Mesenchymal stem cell (in vitro differentiated cells and primary cell): Measurements from ENCODE around the gene LIN28B. TPM values are rescaled to one million over a fixed set of nuclear protein-coding genes. Genes with fewer than 3 reads are reported as not detected.

Experiments
- DNase-seq: peaks from one replicate; pipeline ENCODE4 v3.0.0-alpha.2; 2013
- H2AFZ ChIP-seq: one replicate; pipeline ENCODE4 v1.6.1; 2013; ENCODE audit warnings: low read depth, mild to moderate bottlenecking, control low read depth, inconsistent platforms, low read length, moderate library complexity
- H2AK5ac ChIP-seq: 2 replicates; pipeline ENCODE4 v1.6.1; 2013; ENCODE audit warnings: low read length, moderate library complexity, mild to moderate bottlenecking, inconsistent platforms; ENCODE audit not compliant: severe bottlenecking
- H2BK120ac ChIP-seq: one replicate; pipeline ENCODE4 v1.6.1; 2013; ENCODE audit warnings: low read depth, mild to moderate bottlenecking, inconsistent platforms, low read length, moderate library complexity
- H2BK12ac ChIP-seq, 2 experiments: one replicate each; pipeline ENCODE4 v1.6.1; 2013; ENCODE audit warnings: inconsistent platforms in 2 of 2, low read length in 2 of 2, mild to moderate bottlenecking in 2 of 2, moderate library complexity in 2 of 2, control low read depth in 1 of 2
- H2BK15ac ChIP-seq: one replicate; pipeline ENCODE4 v1.6.1; 2013; ENCODE audit warnings: mild to moderate bottlenecking, low read depth, inconsistent platforms; ENCODE audit not compliant: poor library complexity, severe bottlenecking
- H2BK5ac ChIP-seq: 2 replicates; pipeline ENCODE4 v1.6.1; 2013; ENCODE audit warnings: low read depth, mild to moderate bottlenecking, low read length, control low read depth, inconsistent platforms; ENCODE audit not compliant: poor library complexity, severe bottlenecking
- H3K14ac ChIP-seq, 2 experiments: one replicate each; pipeline ENCODE4 v1.6.1; 2013; ENCODE audit warnings: inconsistent platforms in 2 of 2, low read length in 2 of 2, control low read depth in 1 of 2, mild to moderate bottlenecking in 1 of 2, moderate library complexity in 1 of 2
- H3K18ac ChIP-seq, 2 experiments: one replicate each; pipeline ENCODE4 v1.6.1; 2013; ENCODE audit warnings: inconsistent platforms in 2 of 2, low read length in 2 of 2, control low read depth in 1 of 2, low read depth in 1 of 2, mild to moderate bottlenecking in 1 of 2
- H3K23ac ChIP-seq, 2 experiments: one replicate each; pipeline ENCODE4 v1.6.1; 2013; ENCODE audit warnings: inconsistent platforms in 2 of 2, low read length in 2 of 2, mild to moderate bottlenecking in 2 of 2, moderate library complexity in 2 of 2, control low read depth in 1 of 2
- H3K27ac ChIP-seq: 2 replicates; pipeline ENCODE4 v1.5.1; 2013; ENCODE audit warnings: mild to moderate bottlenecking, moderate library complexity, low read length, control low read depth, inconsistent platforms; ENCODE audit not compliant: poor library complexity, severe bottlenecking
- H3K27me3 ChIP-seq, 2 experiments: 2 replicates each; pipeline versions ENCODE4 v1.6.1 to v1.7.0; 2013; ENCODE audit warnings: low read length in 2 of 2, mild to moderate bottlenecking in 2 of 2, moderate library complexity in 2 of 2, control low read depth in 1 of 2, inconsistent platforms in 1 of 2; ENCODE audit not compliant: control insufficient read depth in 1 of 2, insufficient read depth in 1 of 2
- H3K36me3 ChIP-seq, 2 experiments: 2 replicates each; pipeline versions ENCODE4 v1.6.1 to v1.7.0; 2013; ENCODE audit warnings: low read length in 2 of 2, control low read depth in 1 of 2, inconsistent platforms in 1 of 2, low read depth in 1 of 2, mild to moderate bottlenecking in 1 of 2; ENCODE audit not compliant: insufficient read depth in 2 of 2, control insufficient read depth in 1 of 2
- H3K4ac ChIP-seq, 2 experiments: one replicate each; pipeline ENCODE4 v1.6.1; 2013; ENCODE audit warnings: inconsistent platforms in 2 of 2, low read length in 2 of 2, mild to moderate bottlenecking in 2 of 2, moderate library complexity in 2 of 2, control low read depth in 1 of 2, low read depth in 1 of 2
- H3K4me1 ChIP-seq: 2 replicates; pipeline ENCODE4 v1.6.1; 2013; ENCODE audit warnings: low read depth, low read length, control low read depth; ENCODE audit not compliant: control insufficient read depth, insufficient read depth
- H3K4me2 ChIP-seq: 2 replicates; pipeline ENCODE4 v1.6.1; 2013; ENCODE audit warnings: low read length, mild to moderate bottlenecking, inconsistent platforms; ENCODE audit not compliant: poor library complexity, severe bottlenecking
- H3K4me3 ChIP-seq, 2 experiments: 2 replicates each; pipeline versions ENCODE4 v1.5.1 to v1.7.0; 2013; ENCODE audit warnings: low read length in 2 of 2, mild to moderate bottlenecking in 2 of 2, control low read depth in 1 of 2, low read depth in 1 of 2; ENCODE audit not compliant: insufficient read depth in 1 of 2
- H3K79me1 ChIP-seq: replicated peaks from 2 replicates; pipeline ENCODE4 v1.6.1; 2013; ENCODE audit warnings: mild to moderate bottlenecking, control low read depth, low read length, inconsistent platforms; ENCODE audit not compliant: poor library complexity, severe bottlenecking
- H3K9ac ChIP-seq: 2 replicates; pipeline ENCODE4 v1.7.0; 2013; ENCODE audit warnings: mild to moderate bottlenecking, low read length, moderate library complexity
- H3K9me3 ChIP-seq: 2 replicates; pipeline ENCODE4 v1.7.0; 2013; ENCODE audit warnings: mild to moderate bottlenecking, low read length; ENCODE audit not compliant: control insufficient read depth
- H4K8ac ChIP-seq: one replicate; pipeline ENCODE4 v1.6.1; 2013; ENCODE audit warnings: inconsistent platforms, mild to moderate bottlenecking, low read length, moderate library complexity
- H4K91ac ChIP-seq: one replicate; pipeline ENCODE4 v1.6.1; 2013; ENCODE audit warnings: mild to moderate bottlenecking, low read length, inconsistent platforms
- WGBS: methylation state at CpG from one replicate; pipeline ENCODE4 v1.1.7; 2013; ENCODE audit warnings: mixed read lengths; 5-methylcytosine and 5-hydroxymethylcytosine counted together
- small RNA-seq: library from polyadenylated mRNA; stranded (forward); fragments of <200 nt; extraction: miRNeasy Mini kit (QIAGEN cat#:217004); gene quantifications from one replicate; pipeline ENCODE3, GENCODE V24; 2013; ENCODE audit warnings: low read depth

LIN28B gene

DNA sequence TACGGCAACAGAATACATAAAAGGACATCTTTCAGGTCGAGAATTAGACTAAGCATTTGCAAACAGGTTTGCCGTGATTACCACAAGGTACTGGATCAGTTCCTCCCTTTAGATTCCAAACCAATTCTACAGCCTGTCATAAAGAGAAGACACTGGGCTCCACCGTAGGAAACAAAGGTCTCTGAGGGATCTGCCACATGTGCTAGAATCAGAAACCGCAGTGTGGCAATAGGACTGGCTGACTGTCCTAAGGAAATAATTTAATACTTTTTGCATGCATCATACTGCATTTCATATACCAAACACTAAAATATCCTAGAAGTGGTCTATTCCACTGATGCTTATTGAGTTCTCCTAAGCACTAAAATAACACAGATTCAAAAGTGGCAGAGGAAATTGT lies 163.7 kb downstream of the LIN28B start:
- Histone ChIP-seq H3K23ac (no peak overlapping the region), H3K9ac (no peak overlapping the region), H3K4me3 (no peak overlapping the region), H3K4ac (no peak overlapping the region), H3K27ac (no peak overlapping the region), H2AK5ac (no peak overlapping the region), H2BK15ac (no peak overlapping the region), H2BK120ac (no peak overlapping the region), H2AFZ (no peak overlapping the region), H3K36me3 (peaks cover 0 to 26% of the 10 kb centered on the region in 2 experiments), H3K18ac (no peak overlapping the region), H4K8ac (no peak overlapping the region), H3K14ac (no peak overlapping the region), H3K9me3 (no peaks in the 10 kb centered on the region), H3K79me1 (no peaks in the 10 kb centered on the region), H4K91ac (no peak overlapping the region), H3K4me2 (no peak overlapping the region), H3K4me1 (no peaks in the 10 kb centered on the region), H2BK5ac (no peak overlapping the region), H2BK12ac (no peak overlapping the region), H3K27me3 (no peaks in the 10 kb centered on the region)
- 95% methylated on average over 5 of the region's 5 CpGs for WGBS
- DNase-seq: no peak

DNA sequence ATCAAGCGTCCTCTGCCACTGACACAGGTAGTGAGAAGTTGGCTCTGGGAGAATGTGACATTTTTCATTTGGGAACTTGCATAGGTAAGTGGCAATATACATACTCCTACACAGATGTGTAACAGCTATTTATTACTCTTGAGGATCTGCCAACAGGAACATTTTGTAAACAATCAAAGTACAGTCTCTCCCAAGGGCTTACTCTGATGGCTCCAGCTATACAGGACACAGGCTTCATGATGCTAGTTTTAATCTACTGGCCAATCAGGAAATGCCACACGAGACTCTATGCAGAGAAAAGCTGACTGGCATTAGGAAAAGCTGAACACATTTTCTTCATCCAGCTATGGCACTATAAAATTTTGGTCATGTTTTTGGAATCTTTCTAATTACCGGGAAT lies 165.1 kb downstream of the LIN28B start:
- H2BK5ac ChIP-seq: no peak overlapping the region
- H3K27ac ChIP-seq: no peak overlapping the region
- peak; percentile 6 for DNase-seq
- H3K4me2 ChIP-seq: no peak overlapping the region
- no peak overlapping the region for H2AK5ac ChIP-seq
- no peak overlapping the region for H4K8ac ChIP-seq
- H3K4me1 ChIP-seq: no peaks in the 10 kb centered on the region
- no peak overlapping the region for H3K4me3 ChIP-seq
- no peak overlapping the region for H3K23ac ChIP-seq
- H2BK120ac ChIP-seq: no peak overlapping the region
- no peak overlapping the region for H2BK12ac ChIP-seq
- H3K14ac ChIP-seq: no peak overlapping the region
- H3K79me1 ChIP-seq: no peaks in the 10 kb centered on the region
- H3K27me3 ChIP-seq: no peaks in the 10 kb centered on the region
- no peaks in the 10 kb centered on the region for H3K9me3 ChIP-seq
- H3K36me3 ChIP-seq: peaks cover 0 to 26% of the 10 kb centered on the region in 2 experiments
- WGBS: 80% methylated on average over 1 of the region's 3 CpGs
- H3K18ac ChIP-seq: no peak overlapping the region
- H3K4ac ChIP-seq: no peak overlapping the region
- H2AFZ ChIP-seq: no peak overlapping the region
- no peak overlapping the region for H3K9ac ChIP-seq
- no peak overlapping the region for H4K91ac ChIP-seq
- no peak overlapping the region for H2BK15ac ChIP-seq

DNA sequence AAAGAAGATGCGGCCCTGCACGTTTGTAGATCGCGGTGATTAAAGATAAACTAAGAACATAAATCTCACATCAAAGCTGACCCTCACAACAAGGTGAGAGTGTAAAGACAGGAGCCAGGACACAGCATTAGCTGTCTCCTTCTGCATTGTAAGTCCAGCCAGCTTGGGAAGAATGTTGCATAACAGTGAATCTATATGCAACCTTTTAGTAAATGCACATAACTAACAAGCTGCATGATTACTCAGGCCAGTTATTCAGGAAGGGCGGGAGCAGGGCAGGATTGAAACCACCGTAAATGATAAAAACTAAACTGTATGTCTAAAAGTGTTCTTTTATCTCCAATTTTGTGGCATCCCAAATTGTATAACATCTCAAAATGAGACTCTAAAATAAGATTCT lies 165.8 kb downstream of the LIN28B start:
- H2AK5ac ChIP-seq: no peak overlapping the region
- H3K79me1 ChIP-seq: no peaks in the 10 kb centered on the region
- H3K4ac ChIP-seq: no peak overlapping the region
- no peak overlapping the region for H4K91ac ChIP-seq
- no peak overlapping the region for H3K9ac ChIP-seq
- DNase-seq: no peak
- 90% methylated on average over 2 of the region's 6 CpGs for WGBS
- H4K8ac ChIP-seq: no peak overlapping the region
- no peak overlapping the region for H3K18ac ChIP-seq
- peaks cover 0 to 20% of the 10 kb centered on the region in 2 experiments for H3K36me3 ChIP-seq
- H3K27ac ChIP-seq: no peak overlapping the region
- H3K27me3 ChIP-seq: no peaks in the 10 kb centered on the region
- no peak overlapping the region for H2AFZ ChIP-seq
- H3K4me3 ChIP-seq: no peak overlapping the region
- no peak overlapping the region for H2BK12ac ChIP-seq
- no peaks in the 10 kb centered on the region for H3K9me3 ChIP-seq
- H2BK15ac ChIP-seq: no peak overlapping the region
- no peak overlapping the region for H2BK120ac ChIP-seq
- H3K23ac ChIP-seq: no peak overlapping the region
- H3K14ac ChIP-seq: no peak overlapping the region
- H3K4me2 ChIP-seq: no peak overlapping the region
- H2BK5ac ChIP-seq: no peak overlapping the region
- H3K4me1 ChIP-seq: no peaks in the 10 kb centered on the region

Small RNA genes within 50 kb of the gene (small RNA-seq; reads per million reads assigned to genes)
- gene RNU6-1106P: not detected
